ENCODE data around the gene EPHA4. TPM values are rescaled to one million over a fixed set of nuclear protein-coding genes. Genes with fewer than 3 reads are reported as not detected.
A peak's percentile ranks its signal among the peaks of the same experiment; 100 is the strongest.

EPHA4 gene
- 1.1 and 1.7 TPM in 2 replicates for polyA plus RNA-seq (2011; rRNA removed)
- 0.21 and 0.26 TPM in 2 replicates for polyA plus RNA-seq (2012; cell fraction: cytosol; rRNA removed)
- 0.52 and 1.5 TPM in 2 replicates for polyA plus RNA-seq (2012; cell fraction: nucleus; rRNA removed)
- 0.31 to 0.57 TPM (median 0.54 TPM) in 3 replicates for polyA plus RNA-seq (2017; fragmentation: RNase III; extraction: RNeasy Plus Mini Kit Qiagen cat#74134 plus additional on column Dnase treatment)
- polyA minus RNA-seq (2011; rRNA and poly(A)+ RNA removed), result 3.0 and 5.6 TPM in 2 replicates

DNA sequence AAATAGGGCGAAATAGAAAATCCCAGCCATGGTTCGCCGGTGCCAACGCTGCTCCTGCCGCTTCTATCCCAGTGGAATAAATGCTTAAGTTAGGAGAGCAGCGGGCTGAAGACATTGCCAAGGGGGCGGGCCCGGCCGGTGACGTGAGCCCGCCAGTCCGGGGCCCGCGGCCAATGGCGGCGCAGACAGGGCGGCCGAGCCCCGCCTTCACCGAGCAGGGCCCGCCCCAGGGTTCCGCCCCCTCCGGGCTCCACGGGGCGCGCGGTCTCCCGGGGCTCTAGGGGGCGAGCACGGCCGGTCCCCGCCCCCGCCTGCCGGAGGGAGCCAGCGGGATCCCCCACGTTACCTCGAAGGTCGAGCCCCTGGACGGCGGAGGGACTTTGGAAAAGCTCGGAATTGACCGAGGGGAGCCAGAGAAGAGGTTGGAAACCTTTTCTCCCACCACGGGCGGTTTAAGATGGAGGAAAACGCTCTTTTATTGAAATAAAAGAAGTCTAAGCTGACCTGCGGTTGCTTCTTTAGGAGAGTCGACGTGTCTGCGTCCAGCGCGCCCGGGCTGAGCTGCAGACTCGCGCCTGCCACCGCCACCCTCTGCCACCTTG lies at the start of gene EPHA4:
TSS of gene EPHA4 (minus strand) at position 86 of the 602 bp plus-strand sequence. CDS start at position 30, 56 bp downstream.
- 5% methylated on average over 21 of the region's 55 CpGs for WGBS (ENCODE audit: missing lambda C conversion rate)
- DNase-seq (ENCODE audit: low read depth in 1 of 2, low spot score in 1 of 2), result peak; percentile 72 to 79
- ChIA-PET CTCF (interaction anchor here (0.6 to 3.8 kb wide), 11 partner anchors 9 to 1839 kb away, joined by 3 to 50 read pairs (median 3); no protein-coding TSS in a partner anchor), POLR2A (no interaction called here)
- Histone ChIP-seq H3K4me3 (peak within 1 kb of the TSS; percentile 48), H3K4me2 (peak within 1 kb of the TSS; percentile 97), H3K27ac (peak within 1 kb of the TSS; percentile 43 to 81), H3K9me3 (no peaks in the 10 kb centered on the region), H3K4me1 (0 out of 3 replicates have a peak, but pooled peaks cover 4% of the 10 kb centered on the region)
- no peak for FAIRE-seq
- peak; percentile 82 to 89 for ATAC-seq
- TF ChIP-seq RCOR1 (IDR thresholded peaks at IDR 0.05; ENCODE audit: low read depth, low read length), result no peak
- TF ChIP-seq ZNF302 (CRISPR knock-in tag; IDR thresholded peaks at IDR 0.05), result no peak
- TF ChIP-seq HEYL (CRISPR knock-in tag; IDR thresholded peaks at IDR 0.05), result no peak
- TF ChIP-seq RNF2 (IDR thresholded peaks at IDR 0.05; ENCODE audit: borderline replicate concordance, low read depth), result peak; percentile 16; the same call in 1 of the 2 replicates
- TF ChIP-seq HDAC2 (IDR thresholded peaks at IDR 0.05), result no peak
- TF ChIP-seq, protein P1, sequence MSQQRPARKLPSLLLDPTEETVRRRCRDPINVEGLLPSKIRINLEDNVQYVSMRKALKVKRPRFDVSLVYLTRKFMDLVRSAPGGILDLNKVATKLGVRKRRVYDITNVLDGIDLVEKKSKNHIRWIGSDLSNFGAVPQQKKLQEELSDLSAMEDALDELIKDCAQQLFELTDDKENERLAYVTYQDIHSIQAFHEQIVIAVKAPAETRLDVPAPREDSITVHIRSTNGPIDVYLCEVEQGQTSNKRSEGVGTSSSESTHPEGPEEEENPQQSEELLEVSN (IDR thresholded peaks at IDR 0.05; ENCODE audit: borderline replicate concordance, low read depth), result 0 out of 2 replicates have a peak, but pooled peaks have one; percentile 12
- TF ChIP-seq, protein P2, sequence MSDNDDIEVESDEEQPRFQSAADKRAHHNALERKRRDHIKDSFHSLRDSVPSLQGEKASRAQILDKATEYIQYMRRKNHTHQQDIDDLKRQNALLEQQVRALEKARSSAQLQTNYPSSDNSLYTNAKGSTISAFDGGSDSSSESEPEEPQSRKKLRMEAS (IDR thresholded peaks at IDR 0.05), result peak; percentile 29; the same call in 1 of the 2 replicates
- TF ChIP-seq, protein P3, sequence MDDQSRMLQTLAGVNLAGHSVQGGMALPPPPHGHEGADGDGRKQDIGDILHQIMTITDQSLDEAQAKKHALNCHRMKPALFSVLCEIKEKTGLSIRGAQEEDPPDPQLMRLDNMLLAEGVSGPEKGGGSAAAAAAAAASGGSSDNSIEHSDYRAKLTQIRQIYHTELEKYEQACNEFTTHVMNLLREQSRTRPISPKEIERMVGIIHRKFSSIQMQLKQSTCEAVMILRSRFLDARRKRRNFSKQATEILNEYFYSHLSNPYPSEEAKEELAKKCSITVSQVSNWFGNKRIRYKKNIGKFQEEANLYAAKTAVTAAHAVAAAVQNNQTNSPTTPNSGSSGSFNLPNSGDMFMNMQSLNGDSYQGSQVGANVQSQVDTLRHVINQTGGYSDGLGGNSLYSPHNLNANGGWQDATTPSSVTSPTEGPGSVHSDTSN (IDR thresholded peaks at IDR 0.05), result peak; percentile 72; the same call in 1 of the 2 replicates
- TF ChIP-seq, protein P4, sequence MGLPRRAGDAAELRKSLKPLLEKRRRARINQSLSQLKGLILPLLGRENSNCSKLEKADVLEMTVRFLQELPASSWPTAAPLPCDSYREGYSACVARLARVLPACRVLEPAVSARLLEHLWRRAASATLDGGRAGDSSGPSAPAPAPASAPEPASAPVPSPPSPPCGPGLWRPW (IDR thresholded peaks at IDR 0.05), result no peak
- no peak for TF ChIP-seq JUN (IDR thresholded peaks at IDR 0.05)
- TF ChIP-seq POLR2A (IDR thresholded peaks at IDR 0.05; ENCODE audit: low read length), result peak; percentile 40; the same call in 1 of the 2 replicates

DNA sequence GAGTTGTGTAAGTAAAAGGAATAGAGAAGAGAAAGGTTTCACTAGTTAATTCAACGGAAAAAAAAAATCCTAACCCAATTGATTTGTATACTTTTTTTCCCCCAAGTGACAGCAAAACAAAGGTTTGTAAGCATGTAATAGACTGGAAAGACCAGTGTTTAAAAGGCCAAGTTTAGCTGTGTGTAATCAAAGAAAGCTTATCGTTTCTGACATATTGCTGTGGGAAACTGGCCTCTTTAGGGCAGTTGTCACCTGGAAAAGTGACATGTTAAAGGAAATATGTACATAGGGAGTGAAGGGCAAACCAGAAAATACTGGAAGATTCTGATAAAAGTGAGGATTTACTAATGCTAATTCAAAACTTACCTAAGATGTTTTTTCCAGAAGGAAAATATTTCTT lies 45.9 kb upstream of the EPHA4 start:
- ATAC-seq (no peak), FAIRE-seq (no peak), DNase-seq (ENCODE audit: low read depth in 1 of 2, low spot score in 1 of 2) (no peak)
- WGBS (ENCODE audit: missing lambda C conversion rate), result 38% methylated on average over 2 of the region's 2 CpGs
- Histone ChIP-seq H3K9me3 (no peaks in the 10 kb centered on the region), H3K4me2 (no peak overlapping the region), H3K27ac (no peak overlapping the region), H3K4me1 (no peaks in the 10 kb centered on the region), H3K4me3 (no peak overlapping the region)
- TF ChIP-seq ZNF302 (CRISPR knock-in tag; IDR thresholded peaks at IDR 0.05), result no peak
- no peak for TF ChIP-seq HOXB5 (CRISPR knock-in tag; IDR thresholded peaks at IDR 0.05)
- CTCF ChIA-PET, result no interaction called here
- POLR2A ChIA-PET, result no interaction called here

DNA sequence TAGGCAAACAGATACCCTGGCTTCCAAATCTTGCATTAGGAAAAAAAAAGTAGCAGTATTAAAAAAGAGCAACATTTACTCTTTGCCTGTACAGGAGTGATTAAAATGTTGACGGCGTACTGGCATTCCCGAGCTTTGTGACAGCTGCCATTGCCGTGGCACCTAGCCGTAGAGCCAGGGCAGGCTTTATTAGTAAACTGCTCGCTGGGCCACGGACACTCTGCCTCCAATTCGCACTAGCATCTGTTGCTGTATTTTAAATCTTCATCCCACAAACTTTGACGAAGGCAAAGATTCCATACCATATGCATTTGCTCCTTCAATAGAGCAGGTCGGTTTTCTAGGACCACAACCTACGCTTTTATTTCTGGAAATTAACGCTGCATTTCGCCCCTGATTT lies 44.5 kb upstream of the EPHA4 start:
- ChIA-PET CTCF (no interaction called here), POLR2A (no interaction called here)
- no peak for DNase-seq (ENCODE audit: low read depth in 1 of 2, low spot score in 1 of 2)
- no peak overlapping the region for H3K4me3 ChIP-seq
- no peaks in the 10 kb centered on the region for H3K9me3 ChIP-seq
- no peaks in the 10 kb centered on the region for H3K4me1 ChIP-seq
- H3K27ac ChIP-seq, result no peak overlapping the region
- ATAC-seq, result no peak
- TF ChIP-seq CEBPB (IDR thresholded peaks at IDR 0.05) (no peak), SREBF2 (IDR thresholded peaks at IDR 0.05) (no peak), CHD2 (IDR thresholded peaks at IDR 0.05; ENCODE audit: low read length, partially characterized antibody) (no peak), ZNF302 (CRISPR knock-in tag; IDR thresholded peaks at IDR 0.05) (no peak), KDM1A (IDR thresholded peaks at IDR 0.05; ENCODE audit: low read depth) (no peak), NR3C1 (IDR thresholded peaks at IDR 0.05) (no peak), ZC3H11A (IDR thresholded peaks at IDR 0.05) (no peak), GATA3 (IDR thresholded peaks at IDR 0.05; ENCODE audit: borderline replicate concordance) (no peak), TP53 (CRISPR knock-in tag; IDR thresholded peaks at IDR 0.05) (no peak), CBX2 (IDR thresholded peaks at IDR 0.05; ENCODE audit: borderline replicate concordance, low read depth) (no peak), TFCP2L1 (CRISPR knock-in tag; IDR thresholded peaks at IDR 0.05) (no peak), NPAS2 (CRISPR knock-in tag; IDR thresholded peaks at IDR 0.05; ENCODE audit: borderline replicate concordance) (no peak), FOSL2 (IDR thresholded peaks at IDR 0.05) (no peak), FOSL2 (CRISPR knock-in tag; IDR thresholded peaks at IDR 0.05) (no peak), BHLHE40 (IDR thresholded peaks at IDR 0.05; ENCODE audit: low read depth, low read length) (no peak)
- TF ChIP-seq, protein P5, sequence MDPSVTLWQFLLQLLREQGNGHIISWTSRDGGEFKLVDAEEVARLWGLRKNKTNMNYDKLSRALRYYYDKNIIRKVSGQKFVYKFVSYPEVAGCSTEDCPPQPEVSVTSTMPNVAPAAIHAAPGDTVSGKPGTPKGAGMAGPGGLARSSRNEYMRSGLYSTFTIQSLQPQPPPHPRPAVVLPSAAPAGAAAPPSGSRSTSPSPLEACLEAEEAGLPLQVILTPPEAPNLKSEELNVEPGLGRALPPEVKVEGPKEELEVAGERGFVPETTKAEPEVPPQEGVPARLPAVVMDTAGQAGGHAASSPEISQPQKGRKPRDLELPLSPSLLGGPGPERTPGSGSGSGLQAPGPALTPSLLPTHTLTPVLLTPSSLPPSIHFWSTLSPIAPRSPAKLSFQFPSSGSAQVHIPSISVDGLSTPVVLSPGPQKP (IDR thresholded peaks at IDR 0.05; ENCODE audit: low read depth, low read length), result no peak
- TF ChIP-seq, protein P2 (IDR thresholded peaks at IDR 0.05), result no peak
- no peak for FAIRE-seq
- WGBS (ENCODE audit: missing lambda C conversion rate), result 60% methylated on average over 13 of the region's 13 CpGs
- H3K4me2 ChIP-seq, result no peak overlapping the region
